A673 (cell line): ENCODE measurements around the gene PSMB10.

Experiments
- CTCF ChIP-seq: fragments of 300-800, 200-600 bp; sonication (generic); conservative IDR thresholded peaks from 2 replicates; pipeline ENCODE4 v1.5.1; 2017; ENCODE audit warnings: low read depth, mild to moderate bottlenecking, antibody characterized with exemption, low read length, moderate library complexity, mixed read lengths
- EZH2 ChIP-seq: fragments of 200-600 bp; sonication (generic); IDR thresholded peaks from 2 replicates; pipeline ENCODE4 v1.6.1; 2017; ENCODE audit warnings: borderline replicate concordance, low read depth, mild to moderate bottlenecking, mixed read lengths, antibody characterized with exemption, low read length; ENCODE audit not compliant: poor library complexity, severe bottlenecking

GRCh38 chr16:67942200-67942509 lies 5.5 kb upstream of the PSMB10 start:
- TF ChIP-seq CTCF (peak; percentile 84), EZH2 (no peak)
